ENCODE data around the gene SUN2. TPM values are rescaled to one million over a fixed set of nuclear protein-coding genes. Genes with fewer than 3 reads are reported as not detected.

Gene SUN2
- total RNA-seq, 2 donors from 2014 or later = 106 to 123 TPM

- no peaks in the 10 kb centered on the region for H3K27me3 ChIP-seq
- peak overlapping the region; percentile 69 for H3K4me3 ChIP-seq
- peak overlapping the region; percentile 84 to 99 for H3K9ac ChIP-seq (ENCODE audit: low read depth in 2 of 2, low read length in 2 of 2)
- TF ChIP-seq CTCF (IDR thresholded peaks at IDR 0.05) = no peak
- H3K36me3 ChIP-seq = no peaks in the 10 kb centered on the region
- H3K27ac ChIP-seq = peak overlapping the region; percentile 96
- DNase-seq = peak; percentile 39
- H3K4me1 ChIP-seq = peaks cover 6% of the 10 kb centered on the region
- no peaks in the 10 kb centered on the region for H3K9me3 ChIP-seq
- intact Hi-C loops (cut with DNase I) = no loop called here
These were observed 1.1 kb upstream of the SUN2 start for GRCh38 chr22:38756711-38757463.

- Histone ChIP-seq H3K4me1 (peaks cover 10% of the 10 kb centered on the region), H3K27ac (peak overlapping the region; percentile 96), H3K9ac (ENCODE audit: low read depth in 2 of 2, low read length in 2 of 2) (peak overlapping the region; percentile 92 to 99), H3K4me3 (peak overlapping the region; percentile 69), H3K36me3 (peaks cover 14% of the 10 kb centered on the region), H3K9me3 (no peaks in the 10 kb centered on the region), H3K27me3 (no peaks in the 10 kb centered on the region)
- peak; percentile 95 for DNase-seq
- TF ChIP-seq CTCF (IDR thresholded peaks at IDR 0.05) = no peak
- intact Hi-C loops (cut with DNase I) = no loop called here
These were observed 465 bp downstream of the SUN2 start for GRCh38 chr22:38755155-38755910.

- peaks cover 10% of the 10 kb centered on the region for H3K4me1 ChIP-seq
- H3K4me3 ChIP-seq = peak overlapping the region; percentile 69
- H3K9me3 ChIP-seq = no peaks in the 10 kb centered on the region
- intact Hi-C loops (cut with DNase I) = no loop called here
- H3K36me3 ChIP-seq = peaks cover 19% of the 10 kb centered on the region
- peak overlapping the region; percentile 92 to 99 for H3K9ac ChIP-seq (ENCODE audit: low read depth in 2 of 2, low read length in 2 of 2)
- no peak for TF ChIP-seq CTCF (IDR thresholded peaks at IDR 0.05)
- DNase-seq = peak; percentile 61
- H3K27me3 ChIP-seq = no peaks in the 10 kb centered on the region
- H3K27ac ChIP-seq = peak overlapping the region; percentile 96
These were observed 1.0 kb downstream of the SUN2 start for GRCh38 chr22:38754751-38755154.

GRCh38 chr22:38753948-38754750, 1.6 kb downstream of the SUN2 start:
- Histone ChIP-seq H3K9me3 (no peaks in the 10 kb centered on the region), H3K27me3 (no peaks in the 10 kb centered on the region), H3K4me1 (peaks cover 10% of the 10 kb centered on the region), H3K36me3 (peaks cover 22% of the 10 kb centered on the region), H3K9ac (ENCODE audit: low read depth in 2 of 2, low read length in 2 of 2) (peak overlapping the region; percentile 92 to 99), H3K4me3 (peak overlapping the region; percentile 69), H3K27ac (peak overlapping the region; percentile 96)
- DNase-seq = peak; percentile 74
- intact Hi-C loops (cut with DNase I) = no loop called here
- no peak for TF ChIP-seq CTCF (IDR thresholded peaks at IDR 0.05)
